CMK (cell line): ENCODE data around the gene NINJ1.

Experiments
- DNase-seq: peaks from one replicate; pipeline ENCODE4 v3.0.0-alpha.2; 2010; ENCODE audit warnings: low read depth

The NINJ1 gene, protein sequence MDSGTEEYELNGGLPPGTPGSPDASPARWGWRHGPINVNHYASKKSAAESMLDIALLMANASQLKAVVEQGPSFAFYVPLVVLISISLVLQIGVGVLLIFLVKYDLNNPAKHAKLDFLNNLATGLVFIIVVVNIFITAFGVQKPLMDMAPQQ

DNA sequence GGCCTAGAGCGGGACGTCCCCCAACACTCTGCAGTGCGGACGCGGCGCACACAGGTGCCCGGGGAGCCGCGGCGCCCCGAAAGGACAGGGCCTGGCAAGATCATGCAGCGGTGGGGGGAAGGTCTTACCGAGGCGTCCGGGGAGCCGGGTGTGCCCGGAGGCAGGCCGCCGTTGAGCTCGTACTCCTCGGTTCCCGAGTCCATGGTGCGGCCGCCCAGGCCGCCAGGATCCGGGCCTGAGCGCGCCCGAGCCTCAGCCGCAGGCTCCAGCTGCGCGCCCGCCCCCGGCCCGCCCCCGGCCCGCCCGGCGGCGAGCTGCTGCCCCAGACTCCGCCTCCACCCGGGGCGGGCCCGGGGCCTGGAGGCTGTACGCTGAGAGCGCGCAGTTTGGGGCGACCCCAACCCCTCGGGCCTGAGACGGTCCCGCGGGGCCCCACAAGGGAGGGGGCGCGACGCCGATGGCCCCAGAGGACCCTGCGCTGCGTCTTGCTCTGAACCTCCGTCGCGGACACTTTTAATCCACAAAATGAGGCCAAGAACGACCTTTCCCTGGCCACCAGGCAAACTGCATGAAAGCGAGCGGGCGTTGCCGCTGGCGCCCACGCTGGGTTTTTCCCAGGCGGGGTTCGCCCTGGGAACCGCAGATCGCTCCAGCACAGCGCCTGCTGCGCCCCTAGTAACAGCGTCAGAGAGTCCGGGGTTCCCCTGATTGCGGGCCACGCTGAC lies at the start of gene NINJ1:
NINJ1 (minus strand) TSS at position 237 of the 725 bp plus-strand sequence; CDS start at position 203, 34 bp downstream.
- no peak for DNase-seq

DNA sequence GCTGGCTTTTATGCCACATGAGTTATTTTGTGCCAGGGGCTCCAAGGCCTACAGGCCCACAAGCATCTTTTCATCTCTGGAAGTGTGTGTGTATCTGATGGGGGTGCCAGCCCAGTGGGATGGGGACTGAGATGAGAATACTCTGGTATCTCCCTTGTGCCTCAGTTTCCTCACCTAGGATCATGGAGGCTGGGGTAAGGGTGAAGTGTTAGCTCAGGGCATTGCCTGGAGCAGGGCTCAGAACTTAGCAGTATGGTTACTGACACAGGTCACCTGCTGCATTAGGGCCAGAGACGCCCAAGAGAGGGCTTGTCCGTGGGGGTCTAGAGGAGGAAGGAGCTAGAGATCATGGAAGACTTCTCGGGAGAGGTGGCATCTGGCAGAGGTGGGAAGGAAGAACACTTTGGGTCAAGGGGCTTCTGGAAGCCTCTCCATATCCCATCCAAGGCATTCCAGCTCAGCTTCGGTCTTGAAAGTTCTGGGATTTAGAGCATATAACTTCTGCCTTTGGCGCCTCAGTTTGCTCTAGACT lies 49.1 kb upstream of the NINJ1 start:
- DNase-seq = no peak

DNA sequence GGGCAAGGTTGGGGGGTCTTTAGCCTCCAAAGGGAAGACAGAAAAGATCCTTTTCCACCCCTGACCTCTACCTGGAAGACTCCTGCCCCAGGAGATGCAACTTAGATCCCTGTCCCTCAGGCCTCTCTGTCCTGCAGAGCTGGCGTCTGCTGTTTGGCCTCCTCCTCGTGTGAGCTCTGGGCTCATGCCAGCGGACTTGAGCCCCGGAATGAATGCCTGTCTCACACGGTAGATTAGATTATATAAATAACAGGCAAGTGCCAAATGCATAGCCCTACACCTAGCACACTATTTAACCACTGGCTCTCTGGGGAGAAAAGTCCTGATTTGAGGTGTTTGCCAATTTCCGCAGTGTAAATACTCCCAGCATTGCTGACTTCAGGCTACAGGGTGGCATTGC lies 48.5 kb upstream of the NINJ1 start:
- no peak for DNase-seq

DNA sequence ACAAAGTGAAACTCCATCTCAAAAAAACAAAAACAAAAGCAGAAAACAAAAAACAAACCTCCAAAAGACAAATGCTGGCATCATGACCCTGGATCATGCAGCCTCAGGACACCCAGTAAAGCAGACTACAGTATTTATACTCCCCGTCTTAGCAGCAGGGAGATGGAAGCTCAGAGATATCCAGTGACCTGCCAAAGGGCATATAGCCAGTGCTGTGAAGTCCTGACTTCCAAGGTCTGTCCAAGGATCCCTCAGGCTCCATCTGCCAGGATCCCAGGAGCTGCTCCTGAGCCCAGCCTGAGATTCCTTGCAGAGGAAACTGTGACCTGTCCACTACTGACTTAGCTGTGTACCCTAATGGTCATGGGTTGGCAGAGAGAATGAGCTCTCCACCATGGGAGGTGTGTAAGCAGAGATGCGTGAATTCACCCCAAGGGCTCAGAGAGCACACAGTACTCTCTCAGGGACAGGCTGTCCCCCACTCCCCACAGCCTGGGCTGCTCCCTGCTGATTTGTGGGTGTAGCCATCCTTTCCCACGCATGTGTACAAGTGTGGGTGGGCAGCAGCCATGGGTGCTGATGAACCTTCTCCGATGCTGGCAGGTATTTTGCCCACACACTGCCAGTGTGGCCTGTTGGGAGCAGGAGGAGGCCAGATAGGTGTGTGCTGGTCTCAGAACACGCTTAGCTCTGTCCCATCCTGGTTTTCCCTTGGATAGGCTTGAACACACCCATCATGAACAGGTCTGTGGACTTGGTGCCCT lies 47.8 kb upstream of the NINJ1 start:
- DNase-seq = no peak

DNA sequence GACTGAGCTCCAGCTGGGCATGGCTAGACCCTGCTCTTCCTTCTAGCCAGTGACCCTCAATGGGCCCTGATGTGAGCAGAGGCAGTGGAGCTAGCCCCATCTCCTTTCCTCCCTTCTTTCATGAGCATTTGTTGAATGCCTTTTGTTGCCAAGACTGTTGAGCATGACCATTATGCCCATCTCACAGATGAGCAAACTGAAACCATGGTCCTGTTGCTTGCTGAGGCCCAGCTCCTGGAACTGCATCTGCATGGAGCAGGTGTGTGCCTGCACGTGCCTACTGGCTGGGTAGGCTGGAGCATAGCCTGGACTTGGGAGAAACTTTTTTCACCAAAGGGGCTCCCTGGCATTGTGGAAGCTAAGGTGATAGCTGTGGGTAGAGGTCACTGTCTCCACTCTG lies 46.9 kb upstream of the NINJ1 start:
- no peak for DNase-seq

DNA sequence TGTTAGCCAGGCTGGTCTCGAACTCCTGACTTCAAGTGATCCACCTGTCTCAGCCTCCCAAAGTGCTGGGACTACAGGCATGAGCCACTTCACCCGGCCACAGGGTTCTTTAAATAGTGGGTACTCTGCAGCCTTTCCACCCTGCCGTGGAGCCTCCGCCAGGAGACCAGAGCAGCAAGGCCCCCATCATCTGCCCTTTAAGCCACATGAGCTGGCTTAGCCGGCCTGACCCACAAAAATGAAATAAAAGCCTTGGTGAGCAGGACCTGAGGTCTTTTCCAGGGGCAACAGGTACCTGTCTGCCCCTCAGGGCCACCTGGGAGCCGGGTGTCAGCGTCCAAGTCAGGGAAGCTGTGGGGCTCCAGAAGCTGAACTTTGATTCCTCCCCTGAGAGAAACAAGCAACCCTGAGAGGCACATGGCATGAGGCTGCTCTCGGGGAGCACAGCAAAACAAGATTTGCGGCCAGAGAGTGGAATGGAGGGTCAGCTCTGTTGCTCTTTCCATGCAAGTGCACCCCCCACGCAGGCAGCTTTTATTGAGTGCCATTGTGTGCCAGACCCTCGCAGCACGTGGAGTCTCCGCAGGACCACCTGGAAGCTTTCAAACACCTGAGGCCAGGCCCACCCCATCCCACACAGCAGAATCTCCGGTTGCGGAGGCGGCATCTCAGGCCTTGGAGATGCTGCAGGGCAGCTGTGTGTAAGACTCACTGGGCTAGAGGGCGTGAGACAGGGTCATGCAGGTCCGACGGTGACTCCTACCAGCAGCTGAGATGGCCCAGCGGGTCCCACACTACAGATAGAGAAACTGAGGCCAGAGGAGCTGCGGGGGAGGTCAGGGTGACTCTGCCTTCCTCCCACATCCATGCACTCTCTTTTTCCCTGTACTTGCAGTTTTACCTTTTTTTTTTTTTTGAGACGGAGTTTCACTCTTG lies 45.1 kb upstream of the NINJ1 start:
- no peak for DNase-seq

DNA sequence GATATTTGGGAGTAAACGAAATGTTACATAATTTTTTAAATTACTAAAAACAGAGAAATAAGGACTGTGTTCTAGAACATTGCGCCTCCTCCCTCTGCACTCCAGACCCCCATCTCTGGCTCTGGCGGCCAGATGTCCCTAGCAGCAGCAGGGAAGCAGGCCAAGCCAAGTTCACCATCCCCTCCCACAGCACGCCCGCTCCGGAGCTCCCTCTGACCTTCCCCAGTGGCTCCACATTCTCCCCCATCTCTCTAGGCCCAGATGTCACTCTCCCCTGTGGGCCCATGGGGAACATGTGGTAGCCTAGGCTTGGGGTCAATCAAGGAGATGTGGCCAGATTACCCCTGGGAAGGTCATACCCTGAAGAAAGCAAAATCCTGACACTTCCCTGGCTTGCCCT lies 43.6 kb upstream of the NINJ1 start:
- no peak for DNase-seq

DNA sequence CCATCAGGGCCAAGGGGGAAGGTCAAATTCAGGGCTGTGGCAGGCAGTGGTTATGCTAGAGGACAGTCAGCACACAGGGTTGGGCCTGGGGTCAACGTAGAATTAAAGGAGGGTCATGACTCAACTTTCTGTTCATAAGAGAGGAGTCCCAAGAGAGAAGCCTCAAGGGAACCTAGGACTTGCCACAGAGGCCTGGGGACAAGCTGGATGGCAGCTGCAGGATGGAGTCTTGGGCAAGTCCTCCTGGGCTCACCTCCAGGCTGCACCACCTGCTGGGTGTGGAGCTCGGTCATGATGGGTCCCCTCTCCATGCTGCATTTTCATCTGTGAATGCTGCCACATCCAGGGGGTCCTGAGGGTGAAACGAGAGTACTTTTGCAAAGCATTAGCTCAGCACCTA lies 40.9 kb upstream of the NINJ1 start:
- DNase-seq = no peak

DNA sequence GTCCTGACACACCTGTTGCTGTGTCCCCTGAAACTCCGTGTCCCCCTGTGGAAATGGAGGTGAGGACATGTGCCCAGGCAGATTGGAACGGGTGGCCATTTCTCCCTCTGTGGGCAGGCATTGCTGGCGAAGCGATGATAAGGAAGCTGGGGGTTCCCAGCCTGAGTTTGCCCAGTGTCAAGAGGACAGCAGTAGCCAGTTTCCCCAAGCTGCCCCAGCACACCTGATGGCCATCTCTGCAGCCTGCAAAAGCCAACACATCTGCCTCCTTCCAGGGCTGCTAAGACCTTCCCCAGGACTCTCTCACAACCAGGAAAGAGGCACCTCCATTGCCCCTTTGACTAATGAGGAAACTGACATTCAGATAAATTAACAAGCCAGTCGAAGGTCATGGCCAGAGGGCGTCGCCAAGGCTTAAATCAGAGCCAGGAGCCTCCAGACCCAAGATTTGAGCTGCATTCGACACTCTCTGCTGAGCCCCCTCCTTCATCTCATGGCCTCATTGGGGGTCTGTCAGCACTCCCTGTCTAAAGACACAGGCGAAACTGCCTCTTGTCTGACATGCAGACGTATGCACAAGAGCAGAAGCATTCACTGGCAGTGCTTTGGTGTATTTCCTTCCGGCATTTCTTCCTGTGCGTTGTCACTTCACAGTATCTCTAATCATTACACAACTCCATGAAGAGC lies 39.5 kb upstream of the NINJ1 start:
- DNase-seq = no peak

DNA sequence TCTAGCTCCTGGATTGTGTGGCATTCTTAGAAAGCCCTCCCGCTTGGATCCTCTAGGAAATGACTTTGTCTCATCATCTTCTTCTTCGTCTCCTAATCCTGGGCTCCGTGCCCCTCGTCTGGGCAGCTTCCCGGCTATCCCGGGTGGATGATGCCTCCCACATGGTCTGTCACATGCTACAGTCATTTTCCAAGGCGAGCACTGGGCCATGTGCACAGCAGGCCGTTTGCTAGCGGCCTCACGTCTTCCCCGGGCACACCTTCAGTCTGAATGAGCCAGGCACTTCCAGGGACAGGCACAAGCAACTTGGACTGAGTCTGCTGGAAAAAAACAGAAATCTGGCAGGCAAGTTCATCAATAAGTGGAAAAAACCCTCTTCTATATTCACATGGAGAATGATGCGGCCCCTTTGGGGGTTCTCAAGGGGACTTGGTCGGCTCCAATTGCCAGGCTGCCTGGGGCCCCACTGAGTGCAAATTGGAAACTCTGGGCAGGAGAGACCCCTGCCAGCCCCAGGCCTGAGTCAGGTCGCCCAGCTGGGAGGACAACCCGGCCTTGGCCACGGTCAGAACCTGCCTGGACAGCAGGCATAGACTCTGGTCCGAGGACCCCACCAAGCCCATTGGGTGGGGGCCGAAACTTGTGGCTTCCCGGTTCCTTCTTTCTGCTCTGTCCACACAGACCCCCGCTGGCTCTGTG lies 38.8 kb upstream of the NINJ1 start:
- no peak for DNase-seq

DNA sequence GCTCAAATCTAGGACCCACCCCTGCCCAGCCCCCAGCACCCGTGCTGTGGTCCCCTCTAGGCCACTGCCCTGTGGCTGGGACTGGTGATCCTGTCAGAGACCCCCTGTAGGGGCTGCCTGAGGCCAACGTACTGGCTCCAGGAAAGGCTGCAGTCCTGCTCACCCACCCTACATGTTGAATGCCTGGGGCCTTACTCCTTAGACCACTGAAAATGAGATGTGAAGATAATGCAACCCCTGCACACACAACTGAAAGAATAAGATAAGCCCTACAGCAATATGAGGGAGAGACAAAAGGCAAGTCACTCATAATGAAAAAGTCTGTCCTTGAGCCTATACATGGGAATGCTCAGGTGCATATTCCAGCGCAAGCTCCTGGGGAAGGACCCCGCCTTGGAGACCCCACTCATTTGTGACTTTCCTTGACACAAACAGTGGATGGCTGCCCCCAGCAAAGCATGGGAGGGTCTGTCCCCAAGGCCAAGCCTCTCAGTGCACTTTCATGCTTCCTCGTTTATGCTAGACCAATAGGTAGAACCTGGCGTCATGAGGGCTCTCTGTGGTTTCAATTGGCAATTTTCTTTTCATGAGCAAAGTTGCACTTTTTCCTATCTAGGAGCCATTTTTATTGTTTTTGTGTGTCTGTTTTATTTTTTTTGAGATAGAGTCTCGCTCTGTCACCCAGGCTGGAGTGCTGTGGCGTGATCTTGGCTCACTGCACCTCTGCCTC lies 37.4 kb upstream of the NINJ1 start:
- no peak for DNase-seq

DNA sequence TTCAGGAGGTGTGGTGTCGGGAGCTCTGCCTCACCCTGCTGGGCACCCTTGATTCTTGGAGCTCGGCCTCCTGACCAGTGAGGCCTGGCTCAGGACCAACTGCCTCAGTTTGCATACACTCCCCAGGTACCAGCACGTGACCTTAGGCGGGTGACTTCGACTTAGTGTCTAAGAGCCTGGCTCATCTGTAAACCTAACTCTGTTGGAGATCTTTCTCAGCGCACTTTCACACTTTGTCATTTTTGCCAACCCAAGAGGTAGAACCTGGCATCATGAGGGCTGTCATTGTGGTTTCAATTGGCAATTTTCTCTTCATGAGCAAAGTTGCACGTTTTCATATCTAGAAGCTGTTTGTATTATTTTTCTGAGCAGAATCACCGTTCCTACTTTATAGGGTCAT lies 36.5 kb upstream of the NINJ1 start:
- DNase-seq = no peak

DNA sequence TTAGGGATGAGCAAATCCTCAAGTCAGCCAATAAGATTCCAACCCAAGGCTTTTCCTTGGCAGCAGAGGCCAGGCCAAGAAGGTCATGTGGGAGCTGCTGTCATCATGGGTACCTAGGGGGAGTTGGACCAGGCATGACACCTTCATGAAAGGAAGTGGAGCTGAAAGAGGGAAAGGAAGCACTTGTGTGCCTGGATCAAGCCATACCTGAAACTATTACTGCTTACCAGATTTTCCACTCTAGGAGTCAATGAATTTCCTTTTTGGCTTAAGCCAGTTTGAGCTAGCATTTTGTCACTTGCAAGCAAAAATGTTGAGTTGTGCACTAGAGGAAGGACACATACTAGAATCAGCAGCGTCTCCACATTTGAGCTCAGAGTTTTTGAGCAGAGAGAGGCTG lies 35.4 kb upstream of the NINJ1 start:
- no peak for DNase-seq

DNA sequence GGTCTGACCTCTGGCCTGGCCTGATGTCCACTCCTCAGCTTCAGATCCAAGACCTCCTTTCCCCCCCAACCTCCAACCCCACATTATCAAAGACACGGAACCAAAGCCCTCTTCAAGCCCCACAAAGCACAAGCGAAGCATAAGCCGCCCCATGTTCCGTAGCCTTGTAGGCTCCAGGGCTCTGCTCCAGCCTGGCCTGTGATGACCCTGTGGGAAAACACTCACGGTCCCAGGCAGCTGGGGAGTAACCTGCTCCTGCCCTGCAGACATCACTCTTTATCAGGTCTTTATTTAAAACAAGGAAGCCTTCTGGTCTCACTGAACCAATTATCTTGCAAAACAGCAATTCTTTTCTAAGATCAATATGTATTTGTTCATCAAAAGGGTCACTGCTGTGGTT lies 34.5 kb upstream of the NINJ1 start:
- DNase-seq = no peak

DNA sequence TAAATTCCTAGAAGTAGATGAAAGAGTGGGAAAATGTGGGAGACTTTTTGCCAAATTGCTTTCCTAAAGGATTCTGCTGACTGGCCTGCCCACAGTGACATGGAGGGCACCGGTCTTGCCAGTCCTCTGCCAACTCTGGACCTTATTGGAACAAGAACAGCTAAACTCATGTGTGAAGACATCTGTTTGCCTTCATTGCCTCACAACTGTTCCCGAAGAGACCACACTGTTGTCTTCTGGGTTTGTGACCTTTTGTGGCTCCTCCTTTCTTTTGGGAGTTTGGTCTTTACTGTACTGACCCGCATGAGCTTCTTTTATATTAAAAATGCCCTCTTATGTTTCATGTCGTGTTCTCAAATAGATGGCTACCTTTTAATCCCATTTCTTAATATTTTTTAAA lies 33.8 kb upstream of the NINJ1 start:
- no peak for DNase-seq

DNA sequence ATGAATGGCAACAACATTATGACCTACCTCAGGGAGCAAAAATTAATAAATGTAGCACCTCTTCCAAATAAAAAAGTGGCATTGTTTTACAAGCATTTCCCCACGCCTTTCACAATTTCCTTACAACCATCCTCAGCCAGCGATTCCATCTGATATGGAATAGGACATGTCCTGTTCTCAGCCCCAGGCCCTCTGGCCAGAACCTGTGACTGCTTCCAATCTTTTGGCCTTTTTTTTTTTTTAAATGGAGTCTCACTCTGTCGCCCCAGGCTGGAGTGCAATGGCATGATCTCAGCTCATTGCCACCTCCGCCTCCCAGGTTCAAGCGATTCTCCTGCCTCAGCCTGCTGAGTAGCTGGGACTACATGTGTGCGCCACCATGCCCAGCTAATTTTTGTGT lies 33.1 kb upstream of the NINJ1 start:
- no peak for DNase-seq

DNA sequence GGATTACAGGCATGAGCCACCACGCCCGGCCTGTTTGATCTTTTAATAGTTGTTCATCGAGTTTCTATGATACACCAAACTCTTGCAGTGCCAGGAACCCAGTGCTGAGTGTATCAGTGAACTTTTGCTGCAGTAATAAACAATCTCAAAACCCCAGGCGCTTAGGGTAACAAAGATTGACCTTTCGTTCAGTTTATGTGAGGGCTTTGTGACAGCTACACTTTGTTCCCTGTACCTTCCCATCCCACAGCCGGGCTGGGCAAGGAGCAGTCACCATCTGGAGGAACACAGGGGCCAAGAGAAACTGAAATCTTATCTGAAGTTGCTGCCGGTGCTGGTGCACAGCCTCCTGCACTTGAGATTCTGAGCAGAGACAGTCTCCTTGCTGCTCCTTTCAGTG lies 32.6 kb upstream of the NINJ1 start:
- no peak for DNase-seq

DNA sequence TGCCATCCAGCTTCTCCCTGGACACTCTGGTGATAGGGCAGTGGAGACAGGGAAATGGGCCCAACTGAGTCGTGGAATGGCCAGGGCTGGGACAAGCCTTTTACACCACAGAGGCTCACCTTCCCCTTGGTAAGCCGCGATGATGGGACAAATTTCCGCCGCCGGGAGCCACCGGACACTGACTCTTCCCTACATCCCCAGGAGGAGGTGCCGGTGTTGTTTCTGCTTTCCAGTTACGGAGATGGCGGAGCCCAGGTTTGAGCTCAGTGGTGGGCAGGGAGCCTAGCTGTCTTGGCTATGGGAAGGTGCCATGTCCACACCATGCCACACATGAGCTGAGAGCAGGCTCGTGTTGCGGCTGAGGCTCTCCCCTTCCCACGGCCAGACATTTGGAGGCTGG lies 30.0 kb upstream of the NINJ1 start:
- no peak for DNase-seq

DNA sequence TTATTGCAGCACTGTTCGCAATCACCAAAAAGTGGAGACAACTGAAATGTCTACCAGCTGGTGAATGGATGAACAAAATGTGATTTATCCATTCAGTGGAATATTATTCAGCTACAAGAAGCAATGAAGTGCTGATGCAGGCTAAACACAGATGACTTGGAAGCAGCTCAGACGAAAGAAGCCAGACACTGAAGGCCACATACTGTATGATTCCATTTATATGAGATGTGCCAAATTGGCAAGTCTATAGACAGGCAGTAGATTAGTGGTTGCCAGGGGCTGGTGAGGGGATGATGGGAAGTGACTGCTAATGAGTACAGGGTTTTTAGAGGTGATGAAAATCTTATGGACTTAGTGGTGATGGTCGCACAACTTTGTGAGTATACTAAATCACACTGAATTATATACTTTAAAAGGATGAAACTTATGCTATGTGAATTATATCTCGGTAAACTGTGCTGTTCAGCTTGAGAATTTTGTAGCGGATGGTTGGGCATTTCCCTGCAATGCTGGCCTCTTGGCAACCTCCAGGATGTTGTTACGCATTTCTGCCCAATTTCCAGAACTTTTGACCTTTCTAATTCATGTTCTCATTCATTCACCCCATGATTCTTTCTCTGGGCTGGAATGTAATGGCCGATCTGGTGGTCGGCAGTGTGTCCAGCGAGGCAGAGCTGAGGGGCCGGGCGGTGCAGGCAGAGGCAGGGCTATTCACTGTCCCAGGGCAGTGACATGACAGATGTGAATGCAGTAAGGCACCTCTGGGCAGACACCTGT lies 27.9 kb upstream of the NINJ1 start:
- no peak for DNase-seq
